ENCODE results near the gene CDK2AP2. TPM values are rescaled to one million over a fixed set of nuclear protein-coding genes. Genes with fewer than 3 reads are reported as not detected.

Gene CDK2AP2
- total RNA-seq, 4 donors from 2014 or later, result 75.4 to 90.8 (median 80.6) TPM

DNA sequence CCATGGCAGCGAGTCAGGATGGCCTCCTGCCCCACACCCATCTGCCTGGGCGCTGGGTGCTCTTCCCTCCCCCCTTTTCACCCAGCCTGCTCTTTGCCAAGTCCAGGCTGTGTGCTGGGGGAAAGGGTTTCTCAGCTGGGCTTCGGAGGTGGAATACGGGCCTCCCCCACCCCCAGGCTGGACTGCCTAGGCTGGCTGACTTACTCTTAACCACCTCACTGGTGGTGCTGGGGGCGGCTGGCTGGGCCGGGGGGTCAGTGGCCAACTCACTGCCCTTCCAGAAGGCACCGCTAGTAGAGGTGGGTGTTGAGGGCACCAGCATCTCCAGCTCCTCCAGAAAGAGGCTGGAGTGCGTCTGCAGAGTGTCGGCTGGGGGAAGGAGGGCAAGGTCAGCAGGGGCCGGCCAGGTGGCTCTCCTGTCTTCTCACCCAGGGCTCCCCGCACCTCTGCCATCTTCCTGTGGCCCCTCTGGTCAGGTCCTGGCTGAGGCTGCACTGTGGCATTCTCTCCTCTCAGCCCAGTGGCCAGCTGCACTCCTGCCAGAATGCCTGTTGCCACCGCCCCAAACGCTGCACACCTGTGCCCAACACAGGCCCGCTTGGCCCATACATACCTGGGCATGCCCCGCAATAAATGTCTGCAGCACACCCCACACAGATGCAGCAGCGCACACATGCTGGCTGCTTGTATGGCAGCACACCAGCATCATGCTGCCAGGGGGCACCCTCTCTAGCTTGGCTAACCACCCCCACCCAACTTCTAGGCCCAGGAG, 12.5 kb downstream of the CDK2AP2 start:
- H3K36me3 ChIP-seq, result peaks cover 0 to 97% (median 20%) of the 10 kb centered on the region in 3 donors
- 91 to 95% methylated on average over 8 to 13 of the region's 16 CpGs for WGBS, 2 donors
- TF ChIP-seq POLR2A (IDR thresholded peaks at IDR 0.05), result no peak
- TF ChIP-seq, protein P1, sequence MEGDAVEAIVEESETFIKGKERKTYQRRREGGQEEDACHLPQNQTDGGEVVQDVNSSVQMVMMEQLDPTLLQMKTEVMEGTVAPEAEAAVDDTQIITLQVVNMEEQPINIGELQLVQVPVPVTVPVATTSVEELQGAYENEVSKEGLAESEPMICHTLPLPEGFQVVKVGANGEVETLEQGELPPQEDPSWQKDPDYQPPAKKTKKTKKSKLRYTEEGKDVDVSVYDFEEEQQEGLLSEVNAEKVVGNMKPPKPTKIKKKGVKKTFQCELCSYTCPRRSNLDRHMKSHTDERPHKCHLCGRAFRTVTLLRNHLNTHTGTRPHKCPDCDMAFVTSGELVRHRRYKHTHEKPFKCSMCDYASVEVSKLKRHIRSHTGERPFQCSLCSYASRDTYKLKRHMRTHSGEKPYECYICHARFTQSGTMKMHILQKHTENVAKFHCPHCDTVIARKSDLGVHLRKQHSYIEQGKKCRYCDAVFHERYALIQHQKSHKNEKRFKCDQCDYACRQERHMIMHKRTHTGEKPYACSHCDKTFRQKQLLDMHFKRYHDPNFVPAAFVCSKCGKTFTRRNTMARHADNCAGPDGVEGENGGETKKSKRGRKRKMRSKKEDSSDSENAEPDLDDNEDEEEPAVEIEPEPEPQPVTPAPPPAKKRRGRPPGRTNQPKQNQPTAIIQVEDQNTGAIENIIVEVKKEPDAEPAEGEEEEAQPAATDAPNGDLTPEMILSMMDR (IDR thresholded peaks at IDR 0.05), result no peak
- no peak for TF ChIP-seq EP300 (IDR thresholded peaks at IDR 0.05)

GRCh38 chr11:67494371-67495233, 13.4 kb downstream of the CDK2AP2 start:
- Histone ChIP-seq H3K4me1 (peaks cover 0 to 8% (median 0%) of the 10 kb centered on the region in 4 donors), H3K27me3 (no peaks in the 10 kb centered on the region), H3K27ac (peak overlapping the region in 1 of 4 donors; percentile 43), H3K36me3 (peaks cover 0 to 97% (median 20%) of the 10 kb centered on the region in 3 donors), H3K9me3 (no peaks in the 10 kb centered on the region), H3K4me3 (no peak overlapping the region)
- 89 to 93% methylated on average over 55 to 59 of the region's 59 CpGs for WGBS, 2 donors
- no peak for TF ChIP-seq EP300 (IDR thresholded peaks at IDR 0.05)
- TF ChIP-seq, protein P1 (IDR thresholded peaks at IDR 0.05), result no peak
- no peak for DNase-seq (ENCODE audit: low spot score in 2 of 2)

More for the DNA sequence above, 12.5 kb downstream of the CDK2AP2 start:
- Histone ChIP-seq H3K4me1 (peaks cover 0 to 8% (median 0%) of the 10 kb centered on the region in 4 donors), H3K27me3 (no peaks in the 10 kb centered on the region), H3K4me3 (no peak overlapping the region), H3K27ac (peak overlapping the region in 1 of 4 donors; percentile 43), H3K9me3 (no peaks in the 10 kb centered on the region)
- DNase-seq (ENCODE audit: low spot score in 2 of 2), result no peak

GRCh38 chr11:67493548-67494370, 14.2 kb downstream of the CDK2AP2 start:
- H3K27me3 ChIP-seq, result no peaks in the 10 kb centered on the region
- TF ChIP-seq, protein P1 (IDR thresholded peaks at IDR 0.05), result no peak
- TF ChIP-seq EP300 (IDR thresholded peaks at IDR 0.05) (no peak), POLR2A (IDR thresholded peaks at IDR 0.05) (no peak)
- H3K27ac ChIP-seq, result peak overlapping the region in 1 of 4 donors; percentile 83
- H3K4me3 ChIP-seq, result no peak overlapping the region
- peaks cover 0 to 99% (median 20%) of the 10 kb centered on the region in 3 donors for H3K36me3 ChIP-seq
- no peaks in the 10 kb centered on the region for H3K9me3 ChIP-seq
- peaks cover 0 to 8% (median 0%) of the 10 kb centered on the region in 4 donors for H3K4me1 ChIP-seq
- 93% methylated on average over 61 to 65 of the region's 65 CpGs for WGBS, 2 donors
- DNase-seq (ENCODE audit: low spot score in 2 of 2), result no peak

DNA sequence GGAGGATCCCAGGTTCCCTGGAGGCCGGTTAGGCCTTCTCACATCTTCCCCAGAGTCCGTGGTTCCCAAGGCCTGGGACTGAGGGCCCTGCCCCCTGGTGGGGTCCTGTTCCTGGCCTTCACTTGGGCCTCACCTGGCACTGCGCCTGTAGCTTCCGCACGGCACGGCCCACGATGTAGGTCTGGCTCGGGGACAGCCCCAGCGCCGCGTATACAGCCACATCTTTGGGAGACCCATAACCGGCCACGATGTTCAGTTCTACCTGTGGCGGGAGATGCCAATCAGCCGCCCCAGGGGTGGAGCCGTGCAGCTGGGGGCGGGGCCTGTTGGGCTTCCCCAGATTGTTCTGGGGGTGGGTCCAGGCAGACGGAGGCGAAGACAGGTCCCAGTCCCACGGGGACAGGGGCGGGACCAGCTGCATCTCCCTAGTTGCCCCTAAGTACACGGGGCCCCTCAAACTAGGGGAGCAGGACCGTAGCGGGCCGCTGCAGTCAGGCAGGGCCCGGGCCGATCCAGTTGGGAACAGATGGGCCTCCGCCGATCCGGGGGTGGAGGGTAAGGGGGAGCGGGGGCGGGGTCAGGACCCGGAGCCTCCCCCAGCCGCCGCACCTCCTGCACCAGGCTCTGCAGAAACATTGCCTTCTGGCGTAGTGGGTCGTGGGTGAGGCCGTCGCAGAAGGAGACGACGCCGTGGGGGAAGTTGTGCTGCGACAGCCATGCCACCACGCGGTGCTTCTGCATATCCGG, 15.0 kb downstream of the CDK2AP2 start:
- H3K4me1 ChIP-seq, result peaks cover 0 to 8% (median 0%) of the 10 kb centered on the region in 4 donors
- no peak for DNase-seq (ENCODE audit: low spot score in 2 of 2)
- 71 to 89% methylated on average over 13 to 42 of the region's 46 CpGs for WGBS, 2 donors
- no peaks in the 10 kb centered on the region for H3K9me3 ChIP-seq
- H3K27ac ChIP-seq, result peak overlapping the region; percentile 50 to 83 (median 63)
- TF ChIP-seq EP300 (IDR thresholded peaks at IDR 0.05), result no peak
- TF ChIP-seq POLR2A (IDR thresholded peaks at IDR 0.05), result no peak
- TF ChIP-seq, protein P1 (IDR thresholded peaks at IDR 0.05), result no peak
- peaks cover 0 to 96% (median 20%) of the 10 kb centered on the region in 3 donors for H3K36me3 ChIP-seq
- no peaks in the 10 kb centered on the region for H3K27me3 ChIP-seq
- H3K4me3 ChIP-seq, result no peak overlapping the region
